IPS-18c (cell line): ENCODE data around the gene PIK3R5.

Experiments used
- H3K4me3 ChIP-seq: 2 replicates; pipeline ENCODE4 v1.7.0; 2013; ENCODE audit warnings: low read depth, mild to moderate bottlenecking, low read length, moderate library complexity; ENCODE audit not compliant: insufficient read depth
- H3K9me3 ChIP-seq: one replicate; pipeline ENCODE4 v1.6.1; 2013; ENCODE audit warnings: mild to moderate bottlenecking, low read length, moderate library complexity; ENCODE audit not compliant: control insufficient read depth, insufficient read depth

The PIK3R5 gene

GRCh38 chr17:8941980-8942622 lies 23.4 kb downstream of the PIK3R5 start:
- H3K4me3 ChIP-seq: no peak overlapping the region
- H3K9me3 ChIP-seq: no peaks in the 10 kb centered on the region

DNA sequence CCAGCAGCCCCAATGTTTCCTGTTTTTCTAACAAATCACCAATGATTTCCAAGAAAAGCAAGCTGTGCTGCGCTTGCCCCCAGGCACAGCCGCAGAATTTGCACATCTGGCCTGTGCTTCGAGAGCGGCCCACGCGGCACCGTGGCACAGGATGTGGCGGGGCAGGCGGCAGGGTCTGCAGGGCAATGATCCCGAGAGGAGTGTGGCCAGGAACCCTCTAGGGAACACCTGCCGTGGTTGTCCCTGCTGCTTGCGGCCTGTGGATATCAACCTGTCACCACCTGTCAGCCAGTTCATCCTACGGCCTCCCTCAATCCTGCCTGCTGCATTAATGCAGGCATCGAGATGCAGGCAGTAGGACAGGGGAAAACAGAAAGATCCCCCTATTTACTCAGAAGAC lies 24.0 kb downstream of the PIK3R5 start:
- Histone ChIP-seq H3K4me3 (no peak overlapping the region), H3K9me3 (no peaks in the 10 kb centered on the region)

DNA sequence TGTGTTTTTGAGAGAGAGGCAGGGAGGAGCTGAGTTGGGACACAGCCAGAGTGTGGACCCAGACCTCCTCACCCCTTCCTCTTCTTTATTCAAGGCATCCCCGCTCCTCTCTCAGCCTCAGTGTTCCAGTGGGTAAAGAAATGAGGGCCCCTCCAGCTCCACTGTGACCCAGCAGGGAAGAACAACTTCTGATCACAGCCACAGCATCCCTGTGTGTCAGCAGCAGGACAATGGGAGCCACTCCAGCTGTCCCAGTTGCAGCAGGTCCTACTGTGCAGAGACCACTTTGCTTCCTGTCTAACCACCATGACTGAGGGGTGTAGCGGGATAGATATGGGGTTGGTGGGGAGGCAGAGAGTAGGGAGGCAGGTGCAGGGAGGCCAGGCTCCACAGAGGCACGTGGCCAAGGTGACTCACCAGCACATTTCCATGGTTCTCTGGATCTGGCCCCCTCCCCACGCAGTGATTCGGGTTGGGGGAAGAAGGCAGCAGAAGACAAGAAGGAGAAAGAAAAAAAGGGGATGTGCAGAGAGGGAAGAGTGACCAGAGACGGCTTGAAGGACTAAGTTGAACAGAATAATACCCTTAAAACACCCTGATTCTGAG lies 24.5 kb downstream of the PIK3R5 start:
- Histone ChIP-seq H3K9me3 (no peaks in the 10 kb centered on the region), H3K4me3 (no peak overlapping the region)

DNA sequence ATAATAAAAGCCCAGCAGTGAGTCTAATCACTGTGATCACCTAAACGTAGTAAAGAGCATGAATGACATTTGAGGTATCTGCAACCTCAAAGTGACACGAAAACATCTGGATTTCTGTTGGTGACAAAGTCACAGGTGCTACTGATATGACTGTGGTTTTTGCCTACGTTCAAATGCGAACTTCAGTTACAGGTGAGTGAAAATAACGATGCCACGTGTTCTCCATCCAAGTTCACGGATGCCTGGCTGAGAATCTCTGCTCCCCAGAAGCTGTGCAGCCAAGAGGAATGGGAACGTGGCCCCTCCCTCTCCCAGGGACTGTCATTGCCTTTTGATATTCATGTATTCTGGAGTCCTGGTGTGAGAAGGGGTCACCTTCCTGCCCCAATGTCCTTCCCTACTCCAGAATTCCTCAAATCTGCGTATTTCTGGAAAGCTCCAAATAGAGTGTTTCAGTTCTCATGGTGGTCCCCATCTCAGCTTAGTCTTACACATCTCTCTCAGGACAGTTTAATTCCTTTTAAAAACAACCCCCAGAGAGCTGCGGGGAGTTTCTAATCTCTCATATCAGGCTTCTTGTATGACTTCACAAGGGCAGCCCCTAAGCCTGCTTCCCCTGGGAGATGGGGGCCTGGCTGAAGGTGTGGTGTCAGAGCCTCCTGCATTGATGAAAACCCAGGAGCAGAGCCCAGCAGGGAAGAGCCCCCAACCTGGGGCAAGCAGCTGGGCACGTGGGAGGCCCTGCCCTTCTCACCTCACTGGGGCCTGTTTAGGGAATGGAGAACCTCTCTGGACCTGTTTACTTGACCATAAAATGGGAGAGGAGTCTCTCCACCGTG lies 25.8 kb downstream of the PIK3R5 start:
- H3K4me3 ChIP-seq: no peak overlapping the region
- H3K9me3 ChIP-seq: no peaks in the 10 kb centered on the region

- no peak overlapping the region for H3K4me3 ChIP-seq
- H3K9me3 ChIP-seq: no peaks in the 10 kb centered on the region
Measured at GRCh38 chr17:8938933-8939332, 26.6 kb downstream of the PIK3R5 start.

DNA sequence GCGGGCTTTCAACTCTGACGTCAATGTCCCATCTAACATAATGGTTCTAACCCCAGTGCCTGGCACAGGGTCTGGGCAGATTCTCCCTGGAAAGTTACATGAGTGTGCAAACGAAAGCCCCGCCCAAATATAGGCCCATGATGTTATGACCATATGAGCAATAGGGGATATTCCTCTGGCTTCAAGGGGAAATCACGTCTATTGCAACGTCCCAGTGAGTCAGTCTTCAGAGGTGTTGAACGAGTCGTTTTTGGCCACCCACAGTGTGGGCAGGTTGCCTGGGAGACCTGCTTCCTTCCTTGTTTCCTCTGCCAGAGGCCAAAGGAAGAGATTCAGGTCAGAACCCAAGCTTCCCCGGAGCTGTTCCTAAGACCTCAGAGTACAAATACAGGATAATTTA lies 30.3 kb downstream of the PIK3R5 start:
- no peak overlapping the region for H3K4me3 ChIP-seq
- H3K9me3 ChIP-seq: no peaks in the 10 kb centered on the region

- Histone ChIP-seq H3K9me3 (no peaks in the 10 kb centered on the region), H3K4me3 (no peak overlapping the region)
Measured at GRCh38 chr17:8934346-8934745, 31.2 kb downstream of the PIK3R5 start.

- Histone ChIP-seq H3K9me3 (peaks cover 5% of the 10 kb centered on the region), H3K4me3 (no peak overlapping the region)
Measured at GRCh38 chr17:8930649-8931048, 34.9 kb downstream of the PIK3R5 start.

- H3K4me3 ChIP-seq: no peak overlapping the region
- H3K9me3 ChIP-seq: peaks cover 5% of the 10 kb centered on the region
Measured at GRCh38 chr17:8928347-8928746, 37.2 kb downstream of the PIK3R5 start.

DNA sequence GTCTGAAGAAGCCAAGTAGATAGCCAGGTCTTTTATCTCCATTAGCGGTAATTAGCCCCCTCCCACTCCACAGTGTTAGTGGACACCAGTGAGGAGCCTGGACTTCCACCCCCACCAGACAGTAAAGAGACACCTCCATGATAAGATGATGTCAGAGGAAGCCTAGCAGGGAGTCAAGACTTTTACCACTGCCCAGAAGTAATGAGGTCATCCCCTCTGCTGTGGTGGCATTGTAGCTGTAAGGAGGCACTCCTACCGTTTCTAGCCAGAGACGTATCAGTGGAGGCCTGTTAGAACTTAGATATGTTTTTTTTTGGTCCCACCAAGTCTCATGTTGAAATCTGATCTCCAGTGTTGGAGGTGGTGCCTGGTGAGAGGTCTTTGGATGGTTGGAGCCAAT lies 38.1 kb downstream of the PIK3R5 start:
- H3K9me3 ChIP-seq: peaks cover 5% of the 10 kb centered on the region
- no peak overlapping the region for H3K4me3 ChIP-seq

GRCh38 chr17:8925808-8926207 lies 39.7 kb downstream of the PIK3R5 start:
- Histone ChIP-seq H3K9me3 (peaks cover 5% of the 10 kb centered on the region), H3K4me3 (no peak overlapping the region)

DNA sequence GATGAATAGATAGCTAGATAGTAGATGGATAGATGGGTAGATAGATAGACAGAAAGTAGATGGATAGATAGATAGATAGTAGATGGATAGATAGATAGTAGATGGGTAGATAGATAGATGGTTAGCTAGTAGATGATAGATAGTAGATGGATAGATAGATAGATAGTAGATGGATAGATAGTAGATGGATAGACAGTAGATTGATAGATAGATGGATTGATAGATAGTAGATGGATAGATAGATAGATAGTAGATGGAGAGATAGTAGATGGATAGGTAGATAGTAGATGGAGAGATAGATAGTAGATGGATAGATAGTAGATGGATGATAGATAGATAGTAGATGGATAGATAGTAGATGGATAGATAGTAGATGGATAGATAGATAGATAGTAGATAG lies 40.4 kb downstream of the PIK3R5 start:
- H3K4me3 ChIP-seq: no peak overlapping the region
- peaks cover 5% of the 10 kb centered on the region for H3K9me3 ChIP-seq

DNA sequence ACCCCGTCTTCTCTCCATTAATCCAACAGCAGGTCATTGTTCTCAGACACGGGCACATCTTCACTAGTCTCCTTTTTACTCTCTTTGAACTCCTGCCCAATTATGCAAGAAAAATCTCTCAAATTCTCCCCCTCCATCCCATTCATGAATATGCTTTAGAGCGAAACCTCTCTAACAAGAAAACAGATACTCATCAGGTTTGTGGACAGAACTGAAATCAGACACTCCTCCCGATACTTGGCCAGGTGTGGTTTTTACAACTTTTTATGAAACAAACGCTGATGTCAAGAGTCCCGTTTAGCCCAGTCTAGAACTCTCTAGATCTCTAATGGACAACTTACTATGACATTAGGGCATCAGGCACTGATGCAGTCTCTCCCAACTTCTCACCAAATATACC lies 40.9 kb downstream of the PIK3R5 start:
- H3K4me3 ChIP-seq: no peak overlapping the region
- peaks cover 5% of the 10 kb centered on the region for H3K9me3 ChIP-seq

- no peak overlapping the region for H3K4me3 ChIP-seq
- peaks cover 5% of the 10 kb centered on the region for H3K9me3 ChIP-seq
Measured at GRCh38 chr17:8923762-8924161, 41.7 kb downstream of the PIK3R5 start.

DNA sequence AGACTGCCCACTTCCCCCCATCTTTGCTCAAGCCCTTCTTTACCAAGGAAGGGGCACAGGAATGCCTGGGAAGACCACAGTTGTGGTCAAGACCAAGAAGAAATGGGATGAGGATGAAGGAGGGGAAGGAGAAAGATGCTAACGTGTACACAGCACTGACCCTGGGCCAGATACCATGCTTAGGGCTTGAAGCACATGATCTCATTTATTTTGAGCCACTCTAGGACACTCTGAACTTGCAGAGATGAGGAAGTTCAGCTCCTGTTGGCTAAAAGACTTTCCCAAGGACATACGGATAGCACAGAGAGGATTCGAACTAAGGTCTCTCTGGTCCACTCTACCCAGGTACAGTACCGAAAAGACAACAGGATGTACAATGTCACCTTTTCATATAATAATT lies 42.6 kb downstream of the PIK3R5 start:
- peaks cover 3% of the 10 kb centered on the region for H3K9me3 ChIP-seq
- H3K4me3 ChIP-seq: no peak overlapping the region

DNA sequence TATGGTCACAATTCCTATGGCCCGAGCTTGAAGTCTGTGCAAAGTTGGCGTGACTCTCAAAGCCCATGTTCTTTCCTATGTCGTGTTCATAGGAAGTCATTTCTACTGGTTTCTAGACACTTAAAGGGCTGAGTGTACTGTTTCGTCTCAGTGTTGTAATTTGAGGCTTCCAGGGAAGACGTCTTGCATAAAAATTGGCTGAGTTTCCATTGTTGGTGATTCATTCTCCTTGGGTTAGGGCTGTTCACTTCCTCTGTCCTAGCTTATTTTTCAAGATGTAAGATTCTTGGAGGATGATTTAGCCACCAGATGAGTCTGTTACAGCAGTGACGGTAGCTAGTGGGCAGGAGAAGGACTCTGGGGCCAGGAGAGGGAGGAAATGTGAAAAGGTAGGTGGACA lies 43.1 kb downstream of the PIK3R5 start:
- no peak overlapping the region for H3K4me3 ChIP-seq
- no peaks in the 10 kb centered on the region for H3K9me3 ChIP-seq

GRCh38 chr17:8921147-8921546 lies 44.4 kb downstream of the PIK3R5 start:
- no peak overlapping the region for H3K4me3 ChIP-seq
- no peaks in the 10 kb centered on the region for H3K9me3 ChIP-seq

DNA sequence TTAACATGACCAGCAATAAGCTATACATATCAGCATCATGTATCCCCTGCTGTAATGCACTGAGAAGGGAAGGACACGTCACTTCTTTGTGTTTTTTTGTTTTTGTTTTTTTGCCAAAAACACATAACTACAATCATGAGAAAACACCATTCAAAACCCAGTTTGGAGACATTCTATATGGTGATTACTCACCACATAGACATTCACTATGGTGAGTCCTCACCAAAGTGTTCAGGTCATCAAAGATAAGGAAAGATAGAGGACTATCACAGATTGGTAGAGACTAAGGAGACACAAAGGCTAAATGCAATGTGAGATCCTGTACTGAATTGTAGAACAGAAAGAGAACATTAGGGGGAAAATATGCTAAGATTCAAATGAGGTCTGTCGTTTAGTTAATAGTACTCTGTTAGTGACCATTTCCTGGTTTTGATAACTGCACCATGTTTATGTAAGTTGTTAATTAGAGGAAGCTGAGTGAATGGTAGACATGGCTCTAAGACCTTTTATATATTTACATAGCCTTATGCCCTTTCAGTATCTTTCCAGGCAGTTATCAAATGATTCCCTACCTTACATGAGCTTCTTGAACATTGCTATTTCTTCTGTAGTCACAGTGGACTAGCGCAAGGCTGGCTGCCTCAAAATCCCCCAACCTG lies 46.6 kb downstream of the PIK3R5 start:
- no peak overlapping the region for H3K4me3 ChIP-seq
- no peaks in the 10 kb centered on the region for H3K9me3 ChIP-seq
